HG03442 (cell line): Measurements from ENCODE around the gene FGF6.
"Not testable (repeated sequence)": the region's sequence is repeated elsewhere in the genome, so short reads cannot be mapped to it uniquely, and the experiment has no call there.

Experiments
- ATAC-seq: cut with Tn5 transposase; IDR thresholded peaks from one replicate; pipeline ENCODE4 v1.9.1; 2021; ENCODE audit warnings: mild to moderate bottlenecking, moderate library complexity; ENCODE audit not compliant: unreplicated experiment

Gene FGF6

GRCh38 chr12:4445156-4446101, at the start of gene FGF6:
Gene FGF6 (minus strand): TSS chr12:4445815. CDS start chr12:4445570, 245 bp downstream.
- no peak for ATAC-seq

GRCh38 chr12:4490973-4491372, 45.4 kb upstream of the FGF6 start:
- no peak for ATAC-seq

- ATAC-seq = no peak
Observed at GRCh38 chr12:4489556-4489955, 43.9 kb upstream of the FGF6 start.

GRCh38 chr12:4486980-4487379, 41.4 kb upstream of the FGF6 start:
- ATAC-seq = no peak

- ATAC-seq = no peak
Observed at GRCh38 chr12:4486049-4486699, 40.6 kb upstream of the FGF6 start.

- no peak for ATAC-seq
Observed at GRCh38 chr12:4483885-4484823, 38.5 kb upstream of the FGF6 start.

GRCh38 chr12:4482936-4483335, 37.3 kb upstream of the FGF6 start:
- no peak for ATAC-seq

- no peak for ATAC-seq
Observed at GRCh38 chr12:4478933-4479332, 33.3 kb upstream of the FGF6 start.

- ATAC-seq = no peak
Observed at GRCh38 chr12:4477129-4477528, 31.5 kb upstream of the FGF6 start.

- no peak for ATAC-seq
Observed at GRCh38 chr12:4472046-4472445, 26.4 kb upstream of the FGF6 start.

- no peak for ATAC-seq
Observed at GRCh38 chr12:4471256-4471655, 25.6 kb upstream of the FGF6 start.

- ATAC-seq = no peak
Observed at GRCh38 chr12:4468994-4469393, 23.4 kb upstream of the FGF6 start.

GRCh38 chr12:4460761-4461160, 15.1 kb upstream of the FGF6 start:
- ATAC-seq = no peak

GRCh38 chr12:4455849-4456248, 10.2 kb upstream of the FGF6 start:
- not testable (repeated sequence) for ATAC-seq

GRCh38 chr12:4454315-4454860, 8.8 kb upstream of the FGF6 start:
- no peak for ATAC-seq

- no peak for ATAC-seq
Observed at GRCh38 chr12:4451694-4452093, 6.1 kb upstream of the FGF6 start.

- ATAC-seq = no peak
Observed at GRCh38 chr12:4450551-4451112, 5.0 kb upstream of the FGF6 start.

- ATAC-seq = no peak
Observed at GRCh38 chr12:4449851-4450221, 4.2 kb upstream of the FGF6 start.

GRCh38 chr12:4448943-4449850, 3.6 kb upstream of the FGF6 start:
- ATAC-seq = no peak
